Measurements from ENCODE around the gene DCANP1. TPM values are rescaled to one million over a fixed set of nuclear protein-coding genes. Genes with fewer than 3 reads are reported as not detected.

Gene DCANP1
- total and polyA plus RNA-seq, 2 donors (not counting 1 experiment from before 2014, with no cell fraction given) = not detected

DNA sequence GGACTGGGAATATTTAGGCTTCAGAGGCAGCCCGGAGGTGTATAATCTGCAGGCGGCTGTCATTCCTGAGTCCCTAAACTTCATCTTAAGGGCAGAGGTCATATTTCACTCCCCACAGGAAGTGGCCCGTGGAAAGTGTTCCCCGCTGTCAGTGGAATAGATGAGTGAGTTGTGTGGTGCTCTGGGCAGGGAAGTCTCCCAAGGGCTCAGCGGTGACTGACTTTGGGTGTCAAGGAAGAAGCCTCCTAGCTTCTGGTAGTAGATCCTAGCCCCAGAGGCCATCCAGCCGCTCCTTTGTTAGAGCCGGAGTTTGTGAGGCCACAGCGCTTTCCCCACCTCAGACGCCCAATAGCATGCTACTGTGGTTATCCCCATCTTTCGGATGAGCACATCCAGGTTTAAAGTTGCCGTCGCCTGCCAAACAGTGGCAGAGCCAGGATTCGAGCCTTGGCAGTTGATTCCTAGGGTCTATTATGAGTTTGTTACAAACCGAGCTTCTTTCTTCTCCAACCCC is 43.9 kb upstream of the DCANP1 start:
- no peak for DNase-seq (ENCODE audit: low read depth in 2 of 2)
- H3K4me1 ChIP-seq (ENCODE audit: control insufficient read depth, extremely low read depth, insufficient read depth, low read length) = peaks cover 12% of the 10 kb centered on the region
- no peak overlapping the region for H3K4me3 ChIP-seq (replicated peaks in 1 of 4; ENCODE audit: control extremely low read depth in 1 of 4, insufficient read depth in 1 of 4, low read depth in 3 of 4, low read length in 4 of 4)
- H3K27me3 ChIP-seq (ENCODE audit: control insufficient read depth, insufficient read depth, low read length) = no peaks in the 10 kb centered on the region
- H3K4me2 ChIP-seq (ENCODE audit: extremely low read depth, insufficient read depth, low read length) = no peak overlapping the region
- H3K9me3 ChIP-seq (ENCODE audit: control insufficient read depth, insufficient read depth, low read depth, low read length) = no peaks in the 10 kb centered on the region
- no peaks in the 10 kb centered on the region for H3K36me3 ChIP-seq (ENCODE audit: control insufficient read depth, insufficient read depth, low read length)
- H3K27ac ChIP-seq (ENCODE audit: insufficient read depth, low read length) = no peak overlapping the region
- H2AFZ ChIP-seq (ENCODE audit: low read length) = no peak overlapping the region
- no peak overlapping the region for H3K9ac ChIP-seq (ENCODE audit: insufficient read depth, low read length)
- TF ChIP-seq, protein P1, sequence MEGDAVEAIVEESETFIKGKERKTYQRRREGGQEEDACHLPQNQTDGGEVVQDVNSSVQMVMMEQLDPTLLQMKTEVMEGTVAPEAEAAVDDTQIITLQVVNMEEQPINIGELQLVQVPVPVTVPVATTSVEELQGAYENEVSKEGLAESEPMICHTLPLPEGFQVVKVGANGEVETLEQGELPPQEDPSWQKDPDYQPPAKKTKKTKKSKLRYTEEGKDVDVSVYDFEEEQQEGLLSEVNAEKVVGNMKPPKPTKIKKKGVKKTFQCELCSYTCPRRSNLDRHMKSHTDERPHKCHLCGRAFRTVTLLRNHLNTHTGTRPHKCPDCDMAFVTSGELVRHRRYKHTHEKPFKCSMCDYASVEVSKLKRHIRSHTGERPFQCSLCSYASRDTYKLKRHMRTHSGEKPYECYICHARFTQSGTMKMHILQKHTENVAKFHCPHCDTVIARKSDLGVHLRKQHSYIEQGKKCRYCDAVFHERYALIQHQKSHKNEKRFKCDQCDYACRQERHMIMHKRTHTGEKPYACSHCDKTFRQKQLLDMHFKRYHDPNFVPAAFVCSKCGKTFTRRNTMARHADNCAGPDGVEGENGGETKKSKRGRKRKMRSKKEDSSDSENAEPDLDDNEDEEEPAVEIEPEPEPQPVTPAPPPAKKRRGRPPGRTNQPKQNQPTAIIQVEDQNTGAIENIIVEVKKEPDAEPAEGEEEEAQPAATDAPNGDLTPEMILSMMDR (conservative IDR thresholded peaks at IDR 0.05 in 1 of 2, IDR thresholded peaks at IDR 0.05 in 1 of 2; ENCODE audit: low read depth in 1 of 2, low read length in 2 of 2) = no peak
- TF ChIP-seq EZH2 (IDR thresholded peaks at IDR 0.05; ENCODE audit: low read length, missing control alignments) = no peak
- H3K79me2 ChIP-seq (ENCODE audit: control insufficient read depth, insufficient read depth, low read length) = no peaks in the 10 kb centered on the region
- no peaks in the 10 kb centered on the region for H4K20me1 ChIP-seq (ENCODE audit: control insufficient read depth, extremely low read depth, insufficient read depth, low read length)

DNA sequence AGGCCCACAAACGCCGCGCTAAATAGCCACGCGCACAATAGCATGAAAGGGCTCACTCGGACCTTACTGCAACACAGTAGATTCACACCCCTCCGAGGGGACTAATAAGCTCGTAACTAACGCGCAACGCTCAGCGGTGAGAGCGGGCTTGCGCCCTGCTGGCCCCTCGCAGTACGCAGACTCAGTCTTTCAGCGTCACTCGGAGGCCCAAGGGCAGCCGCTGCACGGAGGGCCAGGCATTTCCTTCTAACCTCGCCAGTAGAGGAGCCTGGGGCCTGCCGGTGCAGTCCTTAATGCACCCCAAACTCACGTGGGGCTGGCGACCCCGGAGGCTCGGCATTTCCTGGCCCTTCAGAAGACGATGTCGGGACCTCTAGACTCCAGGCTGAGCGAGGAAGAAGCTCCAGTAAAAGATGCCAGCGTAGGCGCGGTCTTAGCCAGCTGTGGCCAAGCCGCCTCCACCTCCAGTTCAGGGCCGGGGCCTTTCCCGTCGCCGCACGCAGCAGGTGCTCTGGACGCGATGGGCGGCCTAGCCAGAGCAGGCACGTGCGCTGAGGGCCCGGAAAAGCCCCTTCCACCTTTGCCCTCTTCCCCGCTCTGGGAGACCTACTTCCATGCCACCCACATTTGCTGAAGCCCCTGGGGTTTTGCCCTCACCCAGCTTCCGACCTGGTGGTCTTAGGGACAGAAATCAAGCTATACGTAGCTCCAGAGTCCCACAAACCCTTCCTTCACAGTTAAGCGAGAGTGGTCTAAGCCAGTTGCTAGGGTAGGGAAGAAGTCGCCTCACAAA is 43.3 kb upstream of the DCANP1 start:
- Histone ChIP-seq H3K4me2 (ENCODE audit: extremely low read depth, insufficient read depth, low read length) (no peak overlapping the region), H3K27ac (ENCODE audit: insufficient read depth, low read length) (no peak overlapping the region), H3K27me3 (ENCODE audit: control insufficient read depth, insufficient read depth, low read length) (no peaks in the 10 kb centered on the region), H3K9ac (ENCODE audit: insufficient read depth, low read length) (no peak overlapping the region), H3K9me3 (ENCODE audit: control insufficient read depth, insufficient read depth, low read depth, low read length) (no peaks in the 10 kb centered on the region), H3K4me1 (ENCODE audit: control insufficient read depth, extremely low read depth, insufficient read depth, low read length) (peaks cover 12% of the 10 kb centered on the region), H3K36me3 (ENCODE audit: control insufficient read depth, insufficient read depth, low read length) (no peaks in the 10 kb centered on the region), H4K20me1 (ENCODE audit: control insufficient read depth, extremely low read depth, insufficient read depth, low read length) (no peaks in the 10 kb centered on the region), H3K79me2 (ENCODE audit: control insufficient read depth, insufficient read depth, low read length) (no peaks in the 10 kb centered on the region), H3K4me3 (replicated peaks in 1 of 4; ENCODE audit: control extremely low read depth in 1 of 4, insufficient read depth in 1 of 4, low read depth in 3 of 4, low read length in 4 of 4) (no peak overlapping the region), H2AFZ (ENCODE audit: low read length) (no peak overlapping the region)
- no peak for TF ChIP-seq EZH2 (IDR thresholded peaks at IDR 0.05; ENCODE audit: low read length, missing control alignments)
- TF ChIP-seq, protein P1 (conservative IDR thresholded peaks at IDR 0.05 in 1 of 2, IDR thresholded peaks at IDR 0.05 in 1 of 2; ENCODE audit: low read depth in 1 of 2, low read length in 2 of 2) = no peak
- DNase-seq (ENCODE audit: low read depth in 2 of 2) = peak in 1 of 2 donors; percentile 25

- Histone ChIP-seq H3K27me3 (ENCODE audit: control insufficient read depth, insufficient read depth, low read length) (no peaks in the 10 kb centered on the region), H4K20me1 (ENCODE audit: control insufficient read depth, extremely low read depth, insufficient read depth, low read length) (no peaks in the 10 kb centered on the region), H3K9ac (ENCODE audit: insufficient read depth, low read length) (no peak overlapping the region), H3K4me3 (replicated peaks in 1 of 4; ENCODE audit: control extremely low read depth in 1 of 4, insufficient read depth in 1 of 4, low read depth in 3 of 4, low read length in 4 of 4) (peak overlapping the region; percentile 12 to 63 (median 54)), H3K4me2 (ENCODE audit: extremely low read depth, insufficient read depth, low read length) (peak overlapping the region; percentile 86), H3K36me3 (ENCODE audit: control insufficient read depth, insufficient read depth, low read length) (no peaks in the 10 kb centered on the region), H3K9me3 (ENCODE audit: control insufficient read depth, insufficient read depth, low read depth, low read length) (no peaks in the 10 kb centered on the region), H2AFZ (ENCODE audit: low read length) (no peak overlapping the region), H3K79me2 (ENCODE audit: control insufficient read depth, insufficient read depth, low read length) (no peaks in the 10 kb centered on the region), H3K27ac (ENCODE audit: insufficient read depth, low read length) (no peak overlapping the region), H3K4me1 (ENCODE audit: control insufficient read depth, extremely low read depth, insufficient read depth, low read length) (peaks cover 12% of the 10 kb centered on the region)
- DNase-seq (ENCODE audit: low read depth in 2 of 2) = peak in 1 of 2 donors; percentile 18
- TF ChIP-seq EZH2 (IDR thresholded peaks at IDR 0.05; ENCODE audit: low read length, missing control alignments) = no peak
- TF ChIP-seq, protein P1 (conservative IDR thresholded peaks at IDR 0.05 in 1 of 2, IDR thresholded peaks at IDR 0.05 in 1 of 2; ENCODE audit: low read depth in 1 of 2, low read length in 2 of 2) = no peak
Measured at GRCh38 chr5:135489466-135490244, 42.5 kb upstream of the DCANP1 start.

Data from fibroblast of lung (primary cell).